Measurements from ENCODE around the gene RWDD3. TPM values are rescaled to one million over a fixed set of nuclear protein-coding genes. Genes with fewer than 3 reads are reported as not detected.

RWDD3 gene
- total RNA-seq, 2 experiments from 2014 or later: 14.3 to 14.5 TPM

GRCh38 chr1:95276429-95276828 is 42.4 kb downstream of the RWDD3 start:
- H3K4me1 Mint-ChIP-seq (ENCODE audit: low read depth): no peaks in the 10 kb centered on the region
- H3K27me3 Mint-ChIP-seq: peaks cover 4% of the 10 kb centered on the region
- H3K9me3 Mint-ChIP-seq: peaks cover 3% of the 10 kb centered on the region
- no peak overlapping the region for H3K27ac ChIP-seq (ENCODE audit: low read depth in 1 of 2, low read length in 2 of 2)
- no peaks in the 10 kb centered on the region for H3K36me3 ChIP-seq (ENCODE audit: insufficient read depth, low read length)
- no peak overlapping the region for H3K4me3 ChIP-seq (ENCODE audit: low read length)
- intact Hi-C loops (cut with DNase I, micrococcal nuclease): no loop called here
- no peak for ATAC-seq (ENCODE audit: poor library complexity)
- CTCF ChIA-PET: no interaction called here
- TF ChIP-seq, protein P1, sequence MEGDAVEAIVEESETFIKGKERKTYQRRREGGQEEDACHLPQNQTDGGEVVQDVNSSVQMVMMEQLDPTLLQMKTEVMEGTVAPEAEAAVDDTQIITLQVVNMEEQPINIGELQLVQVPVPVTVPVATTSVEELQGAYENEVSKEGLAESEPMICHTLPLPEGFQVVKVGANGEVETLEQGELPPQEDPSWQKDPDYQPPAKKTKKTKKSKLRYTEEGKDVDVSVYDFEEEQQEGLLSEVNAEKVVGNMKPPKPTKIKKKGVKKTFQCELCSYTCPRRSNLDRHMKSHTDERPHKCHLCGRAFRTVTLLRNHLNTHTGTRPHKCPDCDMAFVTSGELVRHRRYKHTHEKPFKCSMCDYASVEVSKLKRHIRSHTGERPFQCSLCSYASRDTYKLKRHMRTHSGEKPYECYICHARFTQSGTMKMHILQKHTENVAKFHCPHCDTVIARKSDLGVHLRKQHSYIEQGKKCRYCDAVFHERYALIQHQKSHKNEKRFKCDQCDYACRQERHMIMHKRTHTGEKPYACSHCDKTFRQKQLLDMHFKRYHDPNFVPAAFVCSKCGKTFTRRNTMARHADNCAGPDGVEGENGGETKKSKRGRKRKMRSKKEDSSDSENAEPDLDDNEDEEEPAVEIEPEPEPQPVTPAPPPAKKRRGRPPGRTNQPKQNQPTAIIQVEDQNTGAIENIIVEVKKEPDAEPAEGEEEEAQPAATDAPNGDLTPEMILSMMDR (IDR thresholded peaks at IDR 0.05): no peak
- H3K9me3 ChIP-seq (ENCODE audit: control insufficient read depth in 1 of 2, insufficient read depth in 1 of 2, low read length in 2 of 2): no peaks in the 10 kb centered on the region
- no peaks in the 10 kb centered on the region for H3K36me3 Mint-ChIP-seq (ENCODE audit: low read depth)
- H3K27me3 ChIP-seq (ENCODE audit: control insufficient read depth in 1 of 2, insufficient read depth in 2 of 2, low read length in 2 of 2): no peaks in the 10 kb centered on the region
- DNase-seq: no peak
- H3K4me1 ChIP-seq (ENCODE audit: insufficient read depth, low read length): no peaks in the 10 kb centered on the region
- no peak overlapping the region for H3K27ac Mint-ChIP-seq
- no peak overlapping the region for H3K4me3 Mint-ChIP-seq
- POLR2A ChIA-PET: no interaction called here

GRCh38 chr1:95278173-95279006 is 44.4 kb downstream of the RWDD3 start:
- ChIA-PET POLR2A (no interaction called here), CTCF (no interaction called here)
- H3K4me1 ChIP-seq (ENCODE audit: insufficient read depth, low read length): no peaks in the 10 kb centered on the region
- no peak for ATAC-seq (ENCODE audit: poor library complexity)
- no peaks in the 10 kb centered on the region for H3K9me3 ChIP-seq (ENCODE audit: control insufficient read depth in 1 of 2, insufficient read depth in 1 of 2, low read length in 2 of 2)
- H3K4me3 ChIP-seq (ENCODE audit: low read length): no peak overlapping the region
- H3K27me3 ChIP-seq (ENCODE audit: control insufficient read depth in 1 of 2, insufficient read depth in 2 of 2, low read length in 2 of 2): no peaks in the 10 kb centered on the region
- intact Hi-C loops (cut with DNase I, micrococcal nuclease): no loop called here
- Mint-ChIP-seq H3K36me3 (ENCODE audit: low read depth) (no peaks in the 10 kb centered on the region), H3K27ac (no peak overlapping the region), H3K9me3 (no peaks in the 10 kb centered on the region), H3K4me3 (no peak overlapping the region), H3K27me3 (peaks cover 4% of the 10 kb centered on the region), H3K4me1 (ENCODE audit: low read depth) (no peaks in the 10 kb centered on the region)
- no peaks in the 10 kb centered on the region for H3K36me3 ChIP-seq (ENCODE audit: insufficient read depth, low read length)
- TF ChIP-seq, protein P1 (IDR thresholded peaks at IDR 0.05): no peak
- H3K27ac ChIP-seq (ENCODE audit: low read depth in 1 of 2, low read length in 2 of 2): no peak overlapping the region
- no peak for DNase-seq

DNA sequence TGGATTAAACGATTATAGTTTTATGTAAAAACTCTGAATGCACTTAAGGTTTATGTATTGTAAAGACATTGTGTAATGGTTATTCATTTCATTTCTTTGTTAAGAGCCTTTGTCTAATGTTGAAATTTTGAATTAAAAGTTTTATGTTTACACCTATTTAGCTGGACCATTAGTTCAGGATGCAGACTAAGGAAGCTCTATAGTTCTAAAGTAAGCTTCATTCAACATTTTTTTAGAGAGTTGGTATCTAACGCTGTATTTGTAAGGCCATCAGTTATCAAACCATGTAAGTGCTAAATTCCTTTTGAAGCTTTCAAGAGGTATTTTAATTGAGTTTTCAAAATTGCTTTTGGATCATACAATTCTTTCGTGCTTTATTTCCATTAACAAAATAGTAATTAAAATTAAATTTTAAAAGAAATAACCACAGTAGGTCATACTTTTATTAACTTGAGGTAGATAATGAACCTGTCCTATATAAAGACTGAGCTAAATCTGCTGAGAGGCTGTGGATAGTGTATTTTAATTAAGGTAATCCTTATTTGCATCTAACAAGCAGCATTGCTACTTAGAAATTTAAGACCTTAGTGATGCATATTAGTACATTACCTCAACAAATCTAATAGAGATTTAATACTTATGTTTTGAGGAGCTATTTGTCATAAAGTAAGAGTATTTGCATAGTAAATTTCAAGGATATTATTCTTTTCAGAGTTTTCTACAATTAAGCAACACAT is 47.9 kb downstream of the RWDD3 start:
- Mint-ChIP-seq H3K4me3 (no peak overlapping the region), H3K27me3 (peaks cover 4% of the 10 kb centered on the region), H3K9me3 (no peaks in the 10 kb centered on the region), H3K27ac (no peak overlapping the region), H3K4me1 (ENCODE audit: low read depth) (no peaks in the 10 kb centered on the region), H3K36me3 (ENCODE audit: low read depth) (no peaks in the 10 kb centered on the region)
- Histone ChIP-seq H3K9me3 (ENCODE audit: control insufficient read depth in 1 of 2, insufficient read depth in 1 of 2, low read length in 2 of 2) (no peaks in the 10 kb centered on the region), H3K4me1 (ENCODE audit: insufficient read depth, low read length) (no peaks in the 10 kb centered on the region), H3K36me3 (ENCODE audit: insufficient read depth, low read length) (no peaks in the 10 kb centered on the region), H3K27me3 (ENCODE audit: control insufficient read depth in 1 of 2, insufficient read depth in 2 of 2, low read length in 2 of 2) (no peaks in the 10 kb centered on the region), H3K27ac (ENCODE audit: low read depth in 1 of 2, low read length in 2 of 2) (no peak overlapping the region), H3K4me3 (ENCODE audit: low read length) (no peak overlapping the region)
- intact Hi-C loops (cut with DNase I, micrococcal nuclease): no loop called here
- ATAC-seq (ENCODE audit: poor library complexity) (no peak), DNase-seq (no peak)
- TF ChIP-seq, protein P1 (IDR thresholded peaks at IDR 0.05): no peak
- POLR2A ChIA-PET: no interaction called here
- CTCF ChIA-PET: no interaction called here
